ENCODE results near the gene ZG16.

The ZG16 gene

GRCh38 chr16:29809031-29809747, 31.1 kb downstream of the ZG16 start:
- TF ChIP-seq PAX5 (IDR thresholded peaks at IDR 0.05; ENCODE audit: insufficient read depth, low read length, severe bottlenecking) (no peak), POLR2A (IDR thresholded peaks at IDR 0.05; ENCODE audit: low read depth, low read length) (0 out of 2 replicates have a peak, but pooled peaks have one; percentile 18)
- no peak for FAIRE-seq

GRCh38 chr16:29809850-29810698, 32.0 kb downstream of the ZG16 start:
- DNase-seq (ENCODE audit: insufficient read length, low spot score) (no peak), FAIRE-seq (no peak)
- TF ChIP-seq POLR2AphosphoS5 (IDR thresholded peaks at IDR 0.05; ENCODE audit: low read depth, low read length) (peak; percentile 27; the same call in 1 of the 2 replicates), PAX5 (IDR thresholded peaks at IDR 0.05; ENCODE audit: insufficient read depth, low read length, severe bottlenecking) (no peak)

More at GRCh38 chr16:29809031-29809747, 31.1 kb downstream of the ZG16 start:
- no peak for DNase-seq (ENCODE audit: insufficient read length, low spot score)

DNA sequence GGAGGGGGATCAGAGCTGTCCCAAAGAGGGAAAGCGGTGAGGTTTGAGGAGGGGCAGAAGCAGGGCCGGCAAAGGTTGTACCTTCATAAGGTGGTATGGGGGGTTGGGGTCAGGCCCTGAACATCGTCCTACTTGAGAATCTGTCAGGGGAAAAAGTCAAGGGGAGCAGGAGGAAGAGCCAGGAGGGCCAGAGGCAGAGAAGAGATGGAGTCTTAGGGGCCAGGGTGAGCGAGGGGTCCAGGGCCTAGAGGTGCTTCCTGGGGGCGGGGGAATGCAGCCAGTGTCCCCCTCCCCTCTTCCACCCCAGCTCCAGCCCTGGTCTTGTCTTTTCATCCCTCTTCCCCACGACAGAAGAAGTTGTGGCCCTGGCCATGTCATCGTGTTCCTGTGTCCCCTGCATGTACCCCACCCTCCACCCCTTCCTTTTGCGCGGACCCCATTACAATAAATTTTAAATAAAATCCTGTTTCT, 32.7 kb downstream of the ZG16 start:
- DNase-seq (ENCODE audit: insufficient read length, low spot score) = no peak
- no peak for TF ChIP-seq TAF1 (IDR thresholded peaks at IDR 0.05; ENCODE audit: low read depth, low read length)
- no peak for TF ChIP-seq POLR2AphosphoS5 (IDR thresholded peaks at IDR 0.05; ENCODE audit: low read depth, low read length)
- TF ChIP-seq POU2F2 (IDR thresholded peaks at IDR 0.05; ENCODE audit: low read depth, low read length) = no peak
- TF ChIP-seq PAX5 (IDR thresholded peaks at IDR 0.05; ENCODE audit: insufficient read depth, low read length, severe bottlenecking) = no peak
- TF ChIP-seq SPI1 (IDR thresholded peaks at IDR 0.05; ENCODE audit: low read depth, low read length) = no peak
- no peak for TF ChIP-seq POLR2A (IDR thresholded peaks at IDR 0.05; ENCODE audit: low read depth, low read length)
- peak; percentile 38 for FAIRE-seq

- FAIRE-seq (peak; percentile 98), DNase-seq (ENCODE audit: insufficient read length, low spot score) (peak; percentile 71)
- peak; percentile 74 for TF ChIP-seq POLR2AphosphoS5 (IDR thresholded peaks at IDR 0.05; ENCODE audit: low read depth, low read length)
- no peak for TF ChIP-seq TAF1 (IDR thresholded peaks at IDR 0.05; ENCODE audit: low read depth, low read length)
- peak; percentile 74; the same call in 1 of the 2 replicates for TF ChIP-seq POLR2A (IDR thresholded peaks at IDR 0.05; ENCODE audit: low read depth, low read length)
- TF ChIP-seq SPI1 (IDR thresholded peaks at IDR 0.05; ENCODE audit: low read depth, low read length) = no peak
- no peak for TF ChIP-seq PAX5 (IDR thresholded peaks at IDR 0.05; ENCODE audit: insufficient read depth, low read length, severe bottlenecking)
- TF ChIP-seq POU2F2 (IDR thresholded peaks at IDR 0.05; ENCODE audit: low read depth, low read length) = peak; percentile 25; the same call in 1 of the 2 replicates
Measured at GRCh38 chr16:29811170-29811895, 33.3 kb downstream of the ZG16 start.

DNA sequence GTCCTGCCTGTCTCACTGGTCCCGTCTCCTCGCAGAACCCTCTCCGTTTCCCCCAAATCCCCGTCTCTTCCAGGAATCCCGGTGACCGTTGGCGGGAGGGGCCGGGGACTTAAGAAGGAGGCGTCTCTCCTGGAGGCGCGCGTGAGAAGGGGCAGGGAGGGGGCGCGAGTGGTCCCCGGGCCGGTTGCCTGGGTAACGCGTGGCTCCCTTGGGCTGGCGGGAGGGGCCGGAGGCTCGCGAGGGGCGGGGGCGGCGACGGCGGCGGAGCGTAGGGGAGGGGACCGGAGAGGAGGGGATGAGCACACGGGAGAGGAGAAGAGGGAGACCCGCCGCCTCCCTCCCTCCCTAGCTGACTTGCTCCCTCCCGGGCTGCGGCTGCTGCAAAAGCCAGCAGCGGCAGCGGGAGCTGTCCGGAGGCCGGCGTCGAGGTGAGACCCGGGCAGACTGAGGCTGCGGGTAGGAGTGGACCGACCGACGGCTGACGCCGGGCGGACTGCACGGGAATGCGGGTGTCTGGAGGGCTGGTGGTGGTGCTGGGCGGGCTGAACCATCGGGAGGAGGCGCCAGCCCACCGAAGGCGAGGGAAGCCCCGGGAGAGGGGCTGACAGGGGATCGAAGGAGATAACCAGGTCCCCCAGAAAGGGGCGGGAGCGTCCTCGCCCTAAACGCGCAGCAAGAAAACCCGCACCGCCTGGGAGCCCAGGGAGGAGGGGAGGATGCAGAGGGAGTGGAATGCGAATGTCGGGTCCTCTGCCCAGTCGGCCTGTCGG, 34.0 kb downstream of the ZG16 start, which contains the start of gene PRRT2:
Gene PRRT2, plus strand, starts transcription at position 298 of the 770 bp plus-strand sequence. CDS start 862 bp downstream, outside the sequence.
- no peak for DNase-seq (ENCODE audit: insufficient read length, low spot score)
- FAIRE-seq = peak; percentile 59
- no peak for TF ChIP-seq SPI1 (IDR thresholded peaks at IDR 0.05; ENCODE audit: low read depth, low read length)
- TF ChIP-seq POLR2A (IDR thresholded peaks at IDR 0.05; ENCODE audit: low read depth, low read length) = no peak
- TF ChIP-seq PAX5 (IDR thresholded peaks at IDR 0.05; ENCODE audit: insufficient read depth, low read length, severe bottlenecking) = no peak
- no peak for TF ChIP-seq POU2F2 (IDR thresholded peaks at IDR 0.05; ENCODE audit: low read depth, low read length)

DNA sequence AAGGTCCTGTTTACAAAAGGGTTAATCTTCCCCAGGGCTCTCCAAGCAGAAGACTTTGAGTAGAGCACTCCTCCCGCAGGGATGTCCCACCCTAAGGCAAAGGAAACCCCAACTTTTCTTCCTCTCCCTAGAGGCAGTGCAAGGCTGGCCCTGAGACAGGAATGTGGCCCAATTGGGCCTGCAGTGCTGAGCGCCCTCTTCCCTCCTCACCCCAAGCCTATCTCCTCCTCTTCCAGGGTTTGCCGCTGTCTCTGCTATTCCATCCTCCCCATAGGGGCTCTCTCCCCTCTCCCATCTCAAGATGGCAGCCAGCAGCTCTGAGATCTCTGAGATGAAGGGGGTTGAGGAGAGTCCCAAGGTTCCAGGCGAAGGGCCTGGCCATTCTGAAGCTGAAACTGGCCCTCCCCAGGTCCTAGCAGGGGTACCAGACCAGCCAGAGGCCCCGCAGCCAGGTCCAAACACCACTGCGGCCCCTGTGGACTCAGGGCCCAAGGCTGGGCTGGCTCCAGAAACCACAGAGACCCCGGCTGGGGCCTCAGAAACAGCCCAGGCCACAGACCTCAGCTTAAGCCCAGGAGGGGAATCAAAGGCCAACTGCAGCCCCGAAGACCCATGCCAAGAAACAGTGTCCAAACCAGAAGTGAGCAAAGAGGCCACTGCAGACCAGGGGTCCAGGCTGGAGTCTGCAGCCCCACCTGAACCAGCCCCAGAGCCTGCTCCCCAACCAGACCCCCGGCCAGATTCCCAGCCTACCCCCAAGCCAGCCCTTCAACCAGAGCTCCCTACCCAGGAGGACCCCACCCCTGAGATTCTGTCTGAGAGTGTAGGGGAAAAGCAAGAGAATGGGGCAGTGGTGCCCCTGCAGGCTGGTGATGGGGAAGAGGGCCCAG, 34.9 kb downstream of the ZG16 start:
- DNase-seq (ENCODE audit: insufficient read length, low spot score) = no peak
- FAIRE-seq = no peak

GRCh38 chr16:29813644-29814562, 35.8 kb downstream of the ZG16 start:
- FAIRE-seq (no peak), DNase-seq (ENCODE audit: insufficient read length, low spot score) (no peak)
- no peak for TF ChIP-seq TAF1 (IDR thresholded peaks at IDR 0.05; ENCODE audit: low read depth, low read length)

More for the DNA sequence above, 34.9 kb downstream of the ZG16 start:
- TF ChIP-seq SPI1 (IDR thresholded peaks at IDR 0.05; ENCODE audit: low read depth, low read length) (no peak), POU2F2 (IDR thresholded peaks at IDR 0.05; ENCODE audit: low read depth, low read length) (no peak), POLR2AphosphoS5 (IDR thresholded peaks at IDR 0.05; ENCODE audit: low read depth, low read length) (no peak), TAF1 (IDR thresholded peaks at IDR 0.05; ENCODE audit: low read depth, low read length) (no peak), POLR2A (IDR thresholded peaks at IDR 0.05; ENCODE audit: low read depth, low read length) (no peak), PAX5 (IDR thresholded peaks at IDR 0.05; ENCODE audit: insufficient read depth, low read length, severe bottlenecking) (no peak)

All from GM12891 (cell line).